ENCODE data around the gene SLC47A1. TPM values are rescaled to one million over a fixed set of nuclear protein-coding genes. Genes with fewer than 3 reads are reported as not detected.
"Not testable (repeated sequence)": the region's sequence is repeated elsewhere in the genome, so short reads cannot be mapped to it uniquely, and the experiment has no call there.

The SLC47A1 gene
- total RNA-seq, 3 donors from 2014 or later (not counting 1 experiment from before 2014, with no cell fraction given): 0.29 to 1.3 (median 0.45) TPM

- Mint-ChIP-seq H3K4me1 (no peaks in the 10 kb centered on the region), H3K36me3 (no peaks in the 10 kb centered on the region), H3K4me3 (no peak overlapping the region), H3K9me3 (no peaks in the 10 kb centered on the region), H3K27ac (no peak overlapping the region), H3K27me3 (ENCODE audit: low read depth in 2 of 2) (peaks cover 0 to 2% of the 10 kb centered on the region in 2 donors)
- H3K4me1 ChIP-seq (ENCODE audit: control insufficient read depth, insufficient read depth, low read length): no peaks in the 10 kb centered on the region
- ATAC-seq (no peak), DNase-seq (no peak)
- 86% methylated on average over 6 of the region's 6 CpGs for WGBS (ENCODE audit: insufficient coverage)
- H3K36me3 ChIP-seq (ENCODE audit: control insufficient read depth, insufficient read depth, low read length): no peaks in the 10 kb centered on the region
- no peak overlapping the region for H3K4me3 ChIP-seq (ENCODE audit: low read length)
- H3K9me3 ChIP-seq (ENCODE audit: control insufficient read depth, insufficient read depth, low read length): no peaks in the 10 kb centered on the region
- TF ChIP-seq CTCF (IDR thresholded peaks at IDR 0.05): no peak
- intact Hi-C loops (cut with micrococcal nuclease): no loop called here
- no peak overlapping the region for H3K27ac ChIP-seq (ENCODE audit: low read length)
- H3K27me3 ChIP-seq (ENCODE audit: control insufficient read depth, insufficient read depth, low read length): no peaks in the 10 kb centered on the region
Observed at GRCh38 chr17:19495828-19496528, 37.7 kb upstream of the SLC47A1 start.

- TF ChIP-seq CTCF (IDR thresholded peaks at IDR 0.05): no peak
- no peak for ATAC-seq
- no peak overlapping the region for H3K27ac Mint-ChIP-seq
- Histone ChIP-seq H3K4me1 (ENCODE audit: control insufficient read depth, insufficient read depth, low read length) (peaks cover 9% of the 10 kb centered on the region), H3K4me3 (ENCODE audit: low read length) (no peak overlapping the region), H3K27me3 (ENCODE audit: control insufficient read depth, insufficient read depth, low read length) (no peaks in the 10 kb centered on the region), H3K27ac (ENCODE audit: low read length) (no peak overlapping the region), H3K36me3 (ENCODE audit: control insufficient read depth, insufficient read depth, low read length) (no peaks in the 10 kb centered on the region), H3K9me3 (ENCODE audit: control insufficient read depth, insufficient read depth, low read length) (no peaks in the 10 kb centered on the region)
- no peaks in the 10 kb centered on the region for H3K4me1 Mint-ChIP-seq
- no peaks in the 10 kb centered on the region for H3K36me3 Mint-ChIP-seq
- peaks cover 2 to 3% of the 10 kb centered on the region in 2 donors for H3K27me3 Mint-ChIP-seq (ENCODE audit: low read depth in 2 of 2)
- DNase-seq: no peak
- intact Hi-C loops (cut with micrococcal nuclease): no loop called here
- H3K9me3 Mint-ChIP-seq: no peaks in the 10 kb centered on the region
- H3K4me3 Mint-ChIP-seq: no peak overlapping the region
Observed at GRCh38 chr17:19497624-19498023, 36.0 kb upstream of the SLC47A1 start.

- no peak overlapping the region for H3K4me3 ChIP-seq (ENCODE audit: low read length)
- Mint-ChIP-seq H3K27ac (no peak overlapping the region), H3K27me3 (ENCODE audit: low read depth in 2 of 2) (peaks cover 4 to 5% of the 10 kb centered on the region in 2 donors), H3K36me3 (no peaks in the 10 kb centered on the region), H3K9me3 (no peaks in the 10 kb centered on the region), H3K4me1 (no peaks in the 10 kb centered on the region), H3K4me3 (no peak overlapping the region)
- no peak for TF ChIP-seq CTCF (IDR thresholded peaks at IDR 0.05)
- intact Hi-C loops (cut with micrococcal nuclease): no loop called here
- 89% methylated on average over 2 of the region's 2 CpGs for WGBS (ENCODE audit: insufficient coverage)
- ATAC-seq (no peak), DNase-seq (no peak)
- H3K27me3 ChIP-seq (ENCODE audit: control insufficient read depth, insufficient read depth, low read length): no peaks in the 10 kb centered on the region
- no peaks in the 10 kb centered on the region for H3K9me3 ChIP-seq (ENCODE audit: control insufficient read depth, insufficient read depth, low read length)
- H3K27ac ChIP-seq (ENCODE audit: low read length): no peak overlapping the region
- no peaks in the 10 kb centered on the region for H3K36me3 ChIP-seq (ENCODE audit: control insufficient read depth, insufficient read depth, low read length)
- H3K4me1 ChIP-seq (ENCODE audit: control insufficient read depth, insufficient read depth, low read length): peaks cover 10% of the 10 kb centered on the region
Observed at GRCh38 chr17:19501219-19501618, 32.4 kb upstream of the SLC47A1 start.

GRCh38 chr17:19502517-19502916, 31.1 kb upstream of the SLC47A1 start:
- intact Hi-C loops (cut with micrococcal nuclease): no loop called here
- Mint-ChIP-seq H3K36me3 (no peaks in the 10 kb centered on the region), H3K27ac (no peak overlapping the region), H3K9me3 (no peaks in the 10 kb centered on the region), H3K4me3 (no peak overlapping the region), H3K27me3 (ENCODE audit: low read depth in 2 of 2) (peaks cover 4 to 5% of the 10 kb centered on the region in 2 donors), H3K4me1 (no peaks in the 10 kb centered on the region)
- TF ChIP-seq CTCF (IDR thresholded peaks at IDR 0.05): no peak
- H3K4me1 ChIP-seq (ENCODE audit: control insufficient read depth, insufficient read depth, low read length): peaks cover 17% of the 10 kb centered on the region
- peak; percentile 56 to 79 (median 59) for ATAC-seq
- WGBS (ENCODE audit: insufficient coverage): 65% methylated on average over 9 of the region's 9 CpGs
- peak in 1 of 2 donors; percentile 70 for DNase-seq
- H3K27me3 ChIP-seq (ENCODE audit: control insufficient read depth, insufficient read depth, low read length): no peaks in the 10 kb centered on the region
- no peak overlapping the region for H3K4me3 ChIP-seq (ENCODE audit: low read length)
- H3K36me3 ChIP-seq (ENCODE audit: control insufficient read depth, insufficient read depth, low read length): no peaks in the 10 kb centered on the region
- H3K9me3 ChIP-seq (ENCODE audit: control insufficient read depth, insufficient read depth, low read length): no peaks in the 10 kb centered on the region
- peak overlapping the region; percentile 31 for H3K27ac ChIP-seq (ENCODE audit: low read length)

- H3K27ac Mint-ChIP-seq; H3K36me3 ChIP-seq (ENCODE audit: control insufficient read depth, insufficient read depth, low read length); H3K36me3 Mint-ChIP-seq; H3K27ac ChIP-seq (ENCODE audit: low read length); H3K9me3 Mint-ChIP-seq; H3K27me3 ChIP-seq (ENCODE audit: control insufficient read depth, insufficient read depth, low read length); H3K4me3 ChIP-seq (ENCODE audit: low read length); DNase-seq; H3K9me3 ChIP-seq (ENCODE audit: control insufficient read depth, insufficient read depth, low read length); ATAC-seq: not testable (repeated sequence)
- H3K4me1 ChIP-seq (ENCODE audit: control insufficient read depth, insufficient read depth, low read length): peaks cover 26% of the 10 kb centered on the region
- WGBS (ENCODE audit: insufficient coverage): no CpG with 5 or more reads among the region's 4 CpGs
- H3K27me3 Mint-ChIP-seq (ENCODE audit: low read depth in 2 of 2): peaks cover 10 to 12% of the 10 kb centered on the region in 2 donors
- intact Hi-C loops (cut with micrococcal nuclease): loop anchor here (5.0 kb wide), 1 partner anchor 133 kb away; no protein-coding TSS in a partner anchor
- H3K4me1 Mint-ChIP-seq: peaks cover 11% of the 10 kb centered on the region in 2 donors
- H3K4me3 Mint-ChIP-seq: peak overlapping the region; percentile 61
Observed at GRCh38 chr17:19505561-19505960, 28.1 kb upstream of the SLC47A1 start.
